A673 (cell line): ENCODE results near the gene ZSCAN12. TPM values are rescaled to one million over a fixed set of nuclear protein-coding genes. Genes with fewer than 3 reads are reported as not detected.

Source experiments
- BruUV-seq: library from RNA; stranded (reverse); fragments of 400-500 nt; replicated peaks from 2 replicates; lab custom pipeline; 2021; lab: Mats Ljungman, UMichigan
- CTCF ChIA-PET: fragments of 300-600 bp; sonication (Branson Sonifier 250); formaldehyde crosslinking; loops from one replicate; lab custom pipeline; 2022; ENCODE audit warnings: antibody characterized with exemption; lab: Charles Lee
- POLR2A ChIA-PET: fragments of 300-600 bp; sonication (Branson Sonifier 250); formaldehyde crosslinking; loops from one replicate; lab custom pipeline; 2022; ENCODE audit warnings: antibody characterized with exemption; ENCODE audit not compliant: low non-redundant PET; lab: Charles Lee
- DNase-seq: peaks from one replicate; pipeline ENCODE4 v3.0.0-alpha.2; 2015; ENCODE audit warnings: low spot score
- H3K27ac ChIP-seq: fragments of 200-600 bp; sonication (generic); 2 replicates; pipeline ENCODE4 v1.5.1; 2016; ENCODE audit warnings: mixed run types, low read depth, mild to moderate bottlenecking, mixed read lengths, antibody characterized with exemption, low read length; ENCODE audit not compliant: poor library complexity, severe bottlenecking
- H3K27me3 ChIP-seq: fragments of 200-600 bp; sonication (generic); replicated peaks from 2 replicates; pipeline ENCODE4 v1.6.1; 2017; ENCODE audit warnings: mixed run types, low read depth, mild to moderate bottlenecking, mixed read lengths, antibody characterized with exemption, low read length; ENCODE audit not compliant: insufficient read depth, poor library complexity
- H3K36me3 ChIP-seq: fragments of 200-600 bp; sonication (generic); 2 replicates; pipeline ENCODE4 v1.6.1; 2016; ENCODE audit warnings: mixed run types, mild to moderate bottlenecking, mixed read lengths, antibody characterized with exemption, low read length; ENCODE audit not compliant: insufficient read depth, poor library complexity, severe bottlenecking
- H3K4me1 ChIP-seq: fragments of 200-600 bp; sonication (generic); 2 replicates; pipeline ENCODE4 v1.6.1; 2017; ENCODE audit warnings: mixed run types, mild to moderate bottlenecking, mixed read lengths, antibody characterized with exemption, low read length; ENCODE audit not compliant: insufficient read depth, poor library complexity, severe bottlenecking
- H3K4me3 ChIP-seq: fragments of 200-600 bp; sonication (generic); 2 replicates; pipeline ENCODE4 v1.5.1; 2016; ENCODE audit warnings: low read depth, mixed run types, mild to moderate bottlenecking, mixed read lengths, low read length; ENCODE audit not compliant: poor library complexity, severe bottlenecking
- H3K9me3 ChIP-seq: fragments of 200-600 bp; sonication (generic); 2 replicates; pipeline ENCODE4 v1.6.1; 2016; ENCODE audit warnings: mixed run types, low read depth, mild to moderate bottlenecking, mixed read lengths, antibody characterized with exemption, low read length; ENCODE audit not compliant: poor library complexity, severe bottlenecking
- CTCF ChIP-seq: fragments of 300-800, 200-600 bp; sonication (generic); conservative IDR thresholded peaks from 2 replicates; pipeline ENCODE4 v1.5.1; 2017; ENCODE audit warnings: low read depth, mild to moderate bottlenecking, antibody characterized with exemption, low read length, moderate library complexity, mixed read lengths
- EZH2 ChIP-seq: fragments of 200-600 bp; sonication (generic); IDR thresholded peaks from 2 replicates; pipeline ENCODE4 v1.6.1; 2017; ENCODE audit warnings: borderline replicate concordance, low read depth, mild to moderate bottlenecking, mixed read lengths, antibody characterized with exemption, low read length; ENCODE audit not compliant: poor library complexity, severe bottlenecking
- intact Hi-C: fragments of 100-400 bp; cut with micrococcal nuclease; formaldehyde crosslinking; loops from one replicate; pipeline ENCODE4 v1.10.0; 2022; ENCODE audit not compliant: unreplicated experiment
- total RNA-seq: library from RNA; stranded (reverse); gene quantifications from 2 replicates; pipeline ENCODE4 v1.2.3, GENCODE V29; 2021

Gene ZSCAN12
- total RNA-seq, 1 experiment from 2014 or later: 13.1 TPM

- DNase-seq: no peak
- POLR2A ChIA-PET: no interaction called here
- peaks cover 14% of the 10 kb centered on the region for H3K4me1 ChIP-seq
- intact Hi-C loops: loop anchor here (5.0 kb wide), 1 partner anchor 327 kb away; no protein-coding TSS in a partner anchor
- no peaks in the 10 kb centered on the region for H3K27me3 ChIP-seq
- peak overlapping the region; percentile 48 for H3K27ac ChIP-seq
- no peaks in the 10 kb centered on the region for H3K36me3 ChIP-seq
- no peaks in the 10 kb centered on the region for H3K9me3 ChIP-seq
- BruUV-seq: no TSS peak
- peak overlapping the region; percentile 58 for H3K4me3 ChIP-seq
- no peak for TF ChIP-seq CTCF
- no peak for TF ChIP-seq EZH2
- CTCF ChIA-PET: no interaction called here
Observed at GRCh38 chr6:28354688-28355554, 44.6 kb downstream of the ZSCAN12 start.

GRCh38 chr6:28353981-28354676 is 45.4 kb downstream of the ZSCAN12 start:
- Histone ChIP-seq H3K4me3 (no peak overlapping the region), H3K27ac (no peak overlapping the region), H3K36me3 (no peaks in the 10 kb centered on the region), H3K9me3 (no peaks in the 10 kb centered on the region), H3K27me3 (no peaks in the 10 kb centered on the region), H3K4me1 (peaks cover 14% of the 10 kb centered on the region)
- CTCF ChIA-PET: no interaction called here
- POLR2A ChIA-PET: no interaction called here
- no peak for TF ChIP-seq EZH2
- TF ChIP-seq CTCF: no peak
- intact Hi-C loops: no loop called here
- no peak for DNase-seq
- BruUV-seq: no TSS peak

- no peak overlapping the region for H3K27ac ChIP-seq
Observed at GRCh38 chr6:28353356-28353755, 46.2 kb downstream of the ZSCAN12 start.

More at GRCh38 chr6:28353356-28353755, 46.2 kb downstream of the ZSCAN12 start:
- intact Hi-C loops: no loop called here
- no peak for TF ChIP-seq EZH2
- TF ChIP-seq CTCF: no peak
- Histone ChIP-seq H3K27me3 (no peaks in the 10 kb centered on the region), H3K9me3 (no peaks in the 10 kb centered on the region), H3K4me3 (no peak overlapping the region), H3K4me1 (peaks cover 14% of the 10 kb centered on the region), H3K36me3 (no peaks in the 10 kb centered on the region)
- POLR2A ChIA-PET: no interaction called here
- BruUV-seq: no TSS peak
- CTCF ChIA-PET: no interaction called here
- DNase-seq: no peak
